ENCODE data around the gene KAT8.

The KAT8 gene

GRCh38 chr16:31108794-31109558, 8.5 kb upstream of the KAT8 start:
- no peak for DNase-seq

GRCh38 chr16:31109622-31110021, 7.8 kb upstream of the KAT8 start:
- DNase-seq, result no peak

GRCh38 chr16:31110106-31111034, 7.1 kb upstream of the KAT8 start:
- DNase-seq, result no peak

- no peak for DNase-seq
Observed at GRCh38 chr16:31111881-31112466, 5.5 kb upstream of the KAT8 start.

GRCh38 chr16:31112711-31113110, 4.8 kb upstream of the KAT8 start:
- DNase-seq, result no peak

GRCh38 chr16:31113121-31114120, 4.0 kb upstream of the KAT8 start:
- no peak for DNase-seq

- no peak for DNase-seq
Observed at GRCh38 chr16:31114468-31114867, 3.0 kb upstream of the KAT8 start.

- no peak for DNase-seq
Observed at GRCh38 chr16:31118223-31119155, 1.0 kb downstream of the KAT8 start.

- no peak for DNase-seq
Observed at GRCh38 chr16:31120129-31120528, 2.7 kb downstream of the KAT8 start.

GRCh38 chr16:31125844-31126243, 8.4 kb downstream of the KAT8 start:
- no peak for DNase-seq

- DNase-seq, result no peak
Observed at GRCh38 chr16:31127182-31127581, 9.7 kb downstream of the KAT8 start.

GRCh38 chr16:31128711-31129567, 11.5 kb downstream of the KAT8 start:
- DNase-seq, result no peak

GRCh38 chr16:31129568-31130335, 12.3 kb downstream of the KAT8 start:
- DNase-seq, result no peak

- no peak for DNase-seq
Observed at GRCh38 chr16:31130336-31130891, 12.9 kb downstream of the KAT8 start.

- DNase-seq, result no peak
Observed at GRCh38 chr16:31130899-31131298, 13.4 kb downstream of the KAT8 start.

- DNase-seq, result no peak
Observed at GRCh38 chr16:31131416-31131815, 14.0 kb downstream of the KAT8 start.

GRCh38 chr16:31131841-31132271, 14.4 kb downstream of the KAT8 start:
- no peak for DNase-seq

- DNase-seq, result no peak
Observed at GRCh38 chr16:31132303-31132979, 15.0 kb downstream of the KAT8 start.

Data from NCI-H1436 (cell line).